SK-N-SH treated with all-trans-retinoic acid at 6 μM for 48 hours (cell line): ENCODE results near the gene WDTC1.
A peak's percentile ranks its signal among the peaks of the same experiment; 100 is the strongest.

Experiments
- ATAC-seq: fragments of 200-7000 bp; cut with Tn5 transposase; 3 replicates; pipeline ENCODE4 v1.9.1; 2020; ENCODE audit warnings: mild to moderate bottlenecking, moderate library complexity
- ARNTL ChIP-seq: fragments of 450-650 bp; formaldehyde crosslinking; IDR thresholded peaks from 2 replicates; pipeline ENCODE4 v1.5.0; 2020; ENCODE audit warnings: low read depth, mild to moderate bottlenecking, moderate library complexity, borderline replicate concordance
- CSDC2 ChIP-seq: fragments of 250-450 bp; sonication (Bioruptor Pico); IDR thresholded peaks from 2 replicates; pipeline ENCODE4 v1.5.0; 2020; ENCODE audit warnings: mild to moderate bottlenecking, moderate library complexity
- ISL1 ChIP-seq: fragments of 250-450 bp; sonication (Bioruptor Pico); IDR thresholded peaks from 2 replicates; pipeline ENCODE4 v2.1.2; 2022; ENCODE audit warnings: mild to moderate bottlenecking, moderate library complexity
- OSR1 ChIP-seq: fragments of 250-450 bp; sonication (Bioruptor Pico); IDR thresholded peaks from 2 replicates; pipeline ENCODE4 v1.8.0; 2022; ENCODE audit warnings: moderate library complexity, mild to moderate bottlenecking, inconsistent platforms
- PPARA ChIP-seq: fragments of 250-450 bp; sonication (Bioruptor Pico); IDR thresholded peaks from 2 replicates; pipeline ENCODE4 v1.5.0; 2020; ENCODE audit warnings: mild to moderate bottlenecking, borderline replicate concordance
- RARB ChIP-seq: fragments of 250-450 bp; sonication (Bioruptor Pico); IDR thresholded peaks from 2 replicates; pipeline ENCODE4 v1.8.0; 2021; ENCODE audit warnings: mild to moderate bottlenecking, moderate library complexity
- TOX ChIP-seq: fragments of 250-450 bp; sonication (Bioruptor Pico); IDR thresholded peaks from 2 replicates; pipeline ENCODE4 v1.8.0; 2021; ENCODE audit warnings: mild to moderate bottlenecking, moderate library complexity, borderline replicate concordance
- ZC3H10 ChIP-seq: fragments of 250-450 bp; sonication (Bioruptor Pico); IDR thresholded peaks from 2 replicates; pipeline ENCODE4 v1.5.1; 2021; ENCODE audit warnings: mild to moderate bottlenecking, moderate library complexity
- ZFP3 ChIP-seq: fragments of 250-450 bp; sonication (Bioruptor Pico); IDR thresholded peaks from 2 replicates; pipeline ENCODE4 v1.5.0; 2020; ENCODE audit warnings: mild to moderate bottlenecking, moderate library complexity
- ZFP30 ChIP-seq: fragments of 450-650 bp; formaldehyde crosslinking; IDR thresholded peaks from 2 replicates; pipeline ENCODE4 v1.5.0; 2022; ENCODE audit warnings: mild to moderate bottlenecking, moderate library complexity
- ZNF565 ChIP-seq: fragments of 450-650 bp; formaldehyde crosslinking; conservative IDR thresholded peaks from 2 replicates; pipeline ENCODE4 v1.5.0; 2020; ENCODE audit warnings: low read depth, mild to moderate bottlenecking, moderate library complexity
- ZNF70 ChIP-seq: fragments of 450-650 bp; formaldehyde crosslinking; IDR thresholded peaks from 2 replicates; pipeline ENCODE4 v1.5.0; 2020; ENCODE audit warnings: mild to moderate bottlenecking, moderate library complexity
- ZNF8 ChIP-seq: fragments of 450-650 bp; formaldehyde crosslinking; IDR thresholded peaks from 2 replicates; pipeline ENCODE4 v1.5.0; 2020; ENCODE audit warnings: mild to moderate bottlenecking, moderate library complexity
- TF ChIP-seq, protein P1 (sequence below): fragments of 250-450 bp; sonication (Bioruptor Pico); IDR thresholded peaks from 2 replicates; pipeline ENCODE4 v1.5.1; 2020; ENCODE audit warnings: low read depth, mild to moderate bottlenecking, moderate library complexity
- TF ChIP-seq, protein P2 (sequence below): fragments of 250-450 bp; sonication (Bioruptor Pico); IDR thresholded peaks from 2 replicates; pipeline ENCODE4 v1.8.0; 2020; ENCODE audit warnings: mild to moderate bottlenecking, moderate library complexity, borderline replicate concordance
- TF ChIP-seq, protein P3 (sequence below): fragments of 250-450 bp; sonication (Bioruptor Pico); IDR thresholded peaks from 2 replicates; pipeline ENCODE4 v1.5.1; 2021; ENCODE audit warnings: mild to moderate bottlenecking, moderate library complexity
- TF ChIP-seq, protein P4 (sequence below): fragments of 250-450 bp; sonication (Bioruptor Pico); IDR thresholded peaks from 2 replicates; pipeline ENCODE4 v1.5.0; 2020; ENCODE audit warnings: mild to moderate bottlenecking, moderate library complexity

WDTC1 gene

DNA sequence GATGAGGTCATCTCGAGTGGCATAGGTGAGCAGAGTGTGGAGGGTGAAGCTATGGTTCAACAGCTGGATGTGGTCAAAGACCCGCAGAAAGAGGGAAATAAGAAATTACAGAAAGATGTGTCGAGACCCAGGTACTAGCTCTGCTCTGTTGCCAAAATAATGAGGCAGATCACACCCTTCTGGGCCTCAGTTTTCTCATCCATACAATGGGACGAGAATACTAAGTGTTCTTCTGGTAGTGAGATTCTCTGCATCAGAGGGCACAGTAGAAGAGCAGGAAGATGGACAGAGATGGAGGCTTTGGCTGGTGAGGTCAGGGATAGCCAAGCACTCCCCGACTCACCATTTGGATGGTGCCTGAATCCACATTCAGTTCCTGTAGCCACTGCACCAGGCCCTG is 121.3 kb downstream of the WDTC1 start:
- TF ChIP-seq RARB (no peak), ARNTL (CRISPR knock-in tag) (no peak), ISL1 (CRISPR knock-in tag) (no peak), OSR1 (CRISPR knock-in tag) (no peak)
- TF ChIP-seq, protein P1, sequence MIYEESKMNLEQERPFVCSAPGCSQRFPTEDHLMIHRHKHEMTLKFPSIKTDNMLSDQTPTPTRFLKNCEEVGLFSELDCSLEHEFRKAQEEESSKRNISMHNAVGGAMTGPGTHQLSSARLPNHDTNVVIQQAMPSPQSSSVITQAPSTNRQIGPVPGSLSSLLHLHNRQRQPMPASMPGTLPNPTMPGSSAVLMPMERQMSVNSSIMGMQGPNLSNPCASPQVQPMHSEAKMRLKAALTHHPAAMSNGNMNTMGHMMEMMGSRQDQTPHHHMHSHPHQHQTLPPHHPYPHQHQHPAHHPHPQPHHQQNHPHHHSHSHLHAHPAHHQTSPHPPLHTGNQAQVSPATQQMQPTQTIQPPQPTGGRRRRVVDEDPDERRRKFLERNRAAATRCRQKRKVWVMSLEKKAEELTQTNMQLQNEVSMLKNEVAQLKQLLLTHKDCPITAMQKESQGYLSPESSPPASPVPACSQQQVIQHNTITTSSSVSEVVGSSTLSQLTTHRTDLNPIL (CRISPR knock-in tag): no peak
- no peak for ATAC-seq

DNA sequence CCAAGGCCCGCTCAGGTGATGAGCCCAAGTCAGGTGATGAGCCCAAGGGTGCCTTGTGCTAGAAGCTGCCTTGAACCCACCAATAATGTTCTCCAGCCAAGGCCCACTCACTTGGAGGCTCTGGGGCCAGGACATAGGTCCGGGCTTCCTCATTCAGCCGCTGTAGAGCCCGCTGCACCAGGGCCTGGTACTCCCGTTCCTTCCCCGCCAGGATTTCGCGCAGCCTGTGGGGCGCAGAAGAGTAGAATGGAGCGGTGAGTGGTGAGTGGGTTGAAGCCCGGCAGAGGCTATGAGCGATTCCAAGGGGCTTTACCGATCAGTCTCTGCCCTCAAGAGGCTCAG is 121.8 kb downstream of the WDTC1 start:
- no peak for ATAC-seq
- TF ChIP-seq ZNF70 (CRISPR knock-in tag) (no peak), PPARA (CRISPR knock-in tag) (no peak), ZNF565 (no peak), CSDC2 (CRISPR knock-in tag) (no peak), ARNTL (CRISPR knock-in tag) (no peak), ISL1 (CRISPR knock-in tag) (no peak), TOX (CRISPR knock-in tag) (no peak)
- TF ChIP-seq, protein P2, sequence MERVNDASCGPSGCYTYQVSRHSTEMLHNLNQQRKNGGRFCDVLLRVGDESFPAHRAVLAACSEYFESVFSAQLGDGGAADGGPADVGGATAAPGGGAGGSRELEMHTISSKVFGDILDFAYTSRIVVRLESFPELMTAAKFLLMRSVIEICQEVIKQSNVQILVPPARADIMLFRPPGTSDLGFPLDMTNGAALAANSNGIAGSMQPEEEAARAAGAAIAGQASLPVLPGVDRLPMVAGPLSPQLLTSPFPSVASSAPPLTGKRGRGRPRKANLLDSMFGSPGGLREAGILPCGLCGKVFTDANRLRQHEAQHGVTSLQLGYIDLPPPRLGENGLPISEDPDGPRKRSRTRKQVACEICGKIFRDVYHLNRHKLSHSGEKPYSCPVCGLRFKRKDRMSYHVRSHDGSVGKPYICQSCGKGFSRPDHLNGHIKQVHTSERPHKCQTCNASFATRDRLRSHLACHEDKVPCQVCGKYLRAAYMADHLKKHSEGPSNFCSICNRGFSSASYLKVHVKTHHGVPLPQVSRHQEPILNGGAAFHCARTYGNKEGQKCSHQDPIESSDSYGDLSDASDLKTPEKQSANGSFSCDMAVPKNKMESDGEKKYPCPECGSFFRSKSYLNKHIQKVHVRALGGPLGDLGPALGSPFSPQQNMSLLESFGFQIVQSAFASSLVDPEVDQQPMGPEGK: no peak

DNA sequence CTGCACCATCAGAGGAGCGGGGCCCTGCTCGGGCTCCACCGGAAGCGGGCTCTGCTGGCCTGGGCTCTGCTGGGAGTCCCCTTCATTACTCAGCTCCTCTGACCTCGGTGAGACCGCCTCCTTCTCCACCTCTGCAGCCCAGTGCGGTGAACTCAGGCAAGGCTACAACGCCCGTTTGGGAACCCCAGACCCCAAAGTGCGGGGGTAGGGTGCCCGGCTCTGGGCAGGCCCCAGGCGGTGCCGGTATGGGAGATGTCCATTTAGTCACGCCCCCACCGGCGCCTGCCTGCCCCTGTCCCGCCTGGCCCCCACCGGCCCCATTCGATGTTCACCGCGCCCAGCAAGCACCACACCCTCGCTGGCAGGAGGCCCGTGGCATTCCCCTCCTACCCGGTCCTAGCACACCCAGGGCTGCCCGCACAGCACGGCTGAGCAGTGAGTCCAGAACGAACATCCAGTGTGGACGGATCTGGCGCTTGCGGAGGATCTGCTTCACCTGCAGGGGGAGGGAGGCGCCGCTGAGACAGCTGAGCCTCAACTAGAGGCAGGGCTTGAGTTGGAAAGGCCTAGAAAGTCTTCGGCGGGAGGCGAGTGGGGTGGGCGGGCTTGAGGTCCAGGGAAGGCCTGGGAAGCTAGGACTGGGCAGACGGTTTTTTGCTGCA is 122.3 kb downstream of the WDTC1 start:
- TF ChIP-seq ZC3H10 (CRISPR knock-in tag) (no peak), TOX (CRISPR knock-in tag) (no peak), ISL1 (CRISPR knock-in tag) (no peak), RARB (no peak), ZFP30 (CRISPR knock-in tag) (no peak)
- TF ChIP-seq, protein P3, sequence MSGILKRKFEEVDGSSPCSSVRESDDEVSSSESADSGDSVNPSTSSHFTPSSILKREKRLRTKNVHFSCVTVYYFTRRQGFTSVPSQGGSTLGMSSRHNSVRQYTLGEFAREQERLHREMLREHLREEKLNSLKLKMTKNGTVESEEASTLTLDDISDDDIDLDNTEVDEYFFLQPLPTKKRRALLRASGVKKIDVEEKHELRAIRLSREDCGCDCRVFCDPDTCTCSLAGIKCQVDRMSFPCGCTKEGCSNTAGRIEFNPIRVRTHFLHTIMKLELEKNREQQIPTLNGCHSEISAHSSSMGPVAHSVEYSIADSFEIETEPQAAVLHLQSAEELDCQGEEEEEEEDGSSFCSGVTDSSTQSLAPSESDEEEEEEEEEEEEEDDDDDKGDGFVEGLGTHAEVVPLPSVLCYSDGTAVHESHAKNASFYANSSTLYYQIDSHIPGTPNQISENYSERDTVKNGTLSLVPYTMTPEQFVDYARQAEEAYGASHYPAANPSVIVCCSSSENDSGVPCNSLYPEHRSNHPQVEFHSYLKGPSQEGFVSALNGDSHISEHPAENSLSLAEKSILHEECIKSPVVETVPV (CRISPR knock-in tag): no peak
- TF ChIP-seq, protein P4, sequence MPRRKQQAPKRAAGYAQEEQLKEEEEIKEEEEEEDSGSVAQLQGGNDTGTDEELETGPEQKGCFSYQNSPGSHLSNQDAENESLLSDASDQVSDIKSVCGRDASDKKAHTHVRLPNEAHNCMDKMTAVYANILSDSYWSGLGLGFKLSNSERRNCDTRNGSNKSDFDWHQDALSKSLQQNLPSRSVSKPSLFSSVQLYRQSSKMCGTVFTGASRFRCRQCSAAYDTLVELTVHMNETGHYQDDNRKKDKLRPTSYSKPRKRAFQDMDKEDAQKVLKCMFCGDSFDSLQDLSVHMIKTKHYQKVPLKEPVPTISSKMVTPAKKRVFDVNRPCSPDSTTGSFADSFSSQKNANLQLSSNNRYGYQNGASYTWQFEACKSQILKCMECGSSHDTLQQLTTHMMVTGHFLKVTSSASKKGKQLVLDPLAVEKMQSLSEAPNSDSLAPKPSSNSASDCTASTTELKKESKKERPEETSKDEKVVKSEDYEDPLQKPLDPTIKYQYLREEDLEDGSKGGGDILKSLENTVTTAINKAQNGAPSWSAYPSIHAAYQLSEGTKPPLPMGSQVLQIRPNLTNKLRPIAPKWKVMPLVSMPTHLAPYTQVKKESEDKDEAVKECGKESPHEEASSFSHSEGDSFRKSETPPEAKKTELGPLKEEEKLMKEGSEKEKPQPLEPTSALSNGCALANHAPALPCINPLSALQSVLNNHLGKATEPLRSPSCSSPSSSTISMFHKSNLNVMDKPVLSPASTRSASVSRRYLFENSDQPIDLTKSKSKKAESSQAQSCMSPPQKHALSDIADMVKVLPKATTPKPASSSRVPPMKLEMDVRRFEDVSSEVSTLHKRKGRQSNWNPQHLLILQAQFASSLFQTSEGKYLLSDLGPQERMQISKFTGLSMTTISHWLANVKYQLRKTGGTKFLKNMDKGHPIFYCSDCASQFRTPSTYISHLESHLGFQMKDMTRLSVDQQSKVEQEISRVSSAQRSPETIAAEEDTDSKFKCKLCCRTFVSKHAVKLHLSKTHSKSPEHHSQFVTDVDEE (CRISPR knock-in tag): no peak
- no peak for ATAC-seq

DNA sequence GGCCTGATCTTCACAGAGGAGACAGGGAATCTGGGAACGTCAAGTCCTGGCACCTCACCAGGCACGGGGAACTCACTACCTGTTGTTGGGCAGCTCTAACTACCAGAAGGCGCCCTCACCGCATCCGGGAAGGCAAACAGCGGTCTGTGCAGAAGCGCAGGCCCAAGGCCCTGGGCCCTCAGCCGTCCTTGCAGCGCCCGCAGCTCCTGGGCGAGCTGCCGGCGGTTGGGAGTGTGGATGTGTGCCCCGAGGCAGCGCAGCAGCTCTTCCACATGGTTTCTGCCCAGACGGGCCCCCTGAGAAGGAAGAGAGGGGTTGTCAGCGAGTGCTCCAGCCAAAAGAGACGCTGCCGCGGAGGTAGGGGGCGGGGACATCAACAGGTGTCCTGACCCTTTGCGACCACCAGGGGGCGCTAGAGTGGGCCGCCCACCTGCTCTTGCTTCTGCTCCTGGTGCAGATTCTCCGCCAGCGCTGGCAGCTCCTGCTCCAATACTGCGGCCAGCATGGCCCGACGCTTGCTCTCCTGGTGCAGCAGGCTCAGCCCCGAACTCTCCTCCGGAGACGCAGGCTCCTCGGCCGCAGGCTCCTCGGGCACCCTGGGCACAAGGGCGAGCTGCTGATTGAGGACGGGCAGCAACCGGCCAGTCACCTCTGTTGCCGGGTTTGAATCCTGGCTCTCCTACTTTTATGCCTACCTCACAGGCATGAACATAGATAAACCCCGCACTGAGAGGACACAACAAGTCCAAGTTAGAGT is 123.0 kb downstream of the WDTC1 start:
- TF ChIP-seq TOX (CRISPR knock-in tag) (no peak), ZNF8 (no peak), OSR1 (CRISPR knock-in tag) (no peak), PPARA (CRISPR knock-in tag) (no peak), ZFP3 (no peak)
- peak; percentile 91 for ATAC-seq
